Prostate gland (tissue), 2 donors: ENCODE measurements around the gene NTNG1.

ENCODE experiments used
- CTCF ChIP-seq, 4 experiments: fragments of 200-600 bp in 2 of 4; fragments of 450-650 bp in 2 of 4; sonication (generic) in 2 of 4; IDR thresholded peaks; 1 replicate in 3 of 4; 2 replicates in 1 of 4; pipeline ENCODE4 v1.5.1; 2016 to 2019; ENCODE audit warnings: antibody characterized with exemption in 4 of 4, mild to moderate bottlenecking in 2 of 4, moderate library complexity in 2 of 4
- POLR2A ChIP-seq: fragments of 450-650 bp; IDR thresholded peaks from one replicate; pipeline ENCODE4 v1.6.1; 2016; ENCODE audit warnings: antibody characterized with exemption, mild to moderate bottlenecking

- TF ChIP-seq CTCF (IDR thresholded peaks at IDR 0.05) (no peak), POLR2A (no peak)
Measured at GRCh38 chr1:107442551-107442950, 301.7 kb downstream of the NTNG1 start.
